Loucy (cell line): ENCODE results near the gene ST6GAL1.

Experiments
- EZH2phosphoT487 ChIP-seq: fragments of 200-600 bp; IDR thresholded peaks from 2 replicates; pipeline ENCODE4 v1.6.1; 2018; ENCODE audit warnings: antibody characterized with exemption, mild to moderate bottlenecking, moderate library complexity, borderline replicate concordance
- TF ChIP-seq, protein P1 (sequence below): fragments of 200-600 bp; sonication (generic); conservative IDR thresholded peaks from 2 replicates; pipeline ENCODE4 v1.5.1; 2014; ENCODE audit warnings: mild to moderate bottlenecking, antibody characterized with exemption, low read length

DNA sequence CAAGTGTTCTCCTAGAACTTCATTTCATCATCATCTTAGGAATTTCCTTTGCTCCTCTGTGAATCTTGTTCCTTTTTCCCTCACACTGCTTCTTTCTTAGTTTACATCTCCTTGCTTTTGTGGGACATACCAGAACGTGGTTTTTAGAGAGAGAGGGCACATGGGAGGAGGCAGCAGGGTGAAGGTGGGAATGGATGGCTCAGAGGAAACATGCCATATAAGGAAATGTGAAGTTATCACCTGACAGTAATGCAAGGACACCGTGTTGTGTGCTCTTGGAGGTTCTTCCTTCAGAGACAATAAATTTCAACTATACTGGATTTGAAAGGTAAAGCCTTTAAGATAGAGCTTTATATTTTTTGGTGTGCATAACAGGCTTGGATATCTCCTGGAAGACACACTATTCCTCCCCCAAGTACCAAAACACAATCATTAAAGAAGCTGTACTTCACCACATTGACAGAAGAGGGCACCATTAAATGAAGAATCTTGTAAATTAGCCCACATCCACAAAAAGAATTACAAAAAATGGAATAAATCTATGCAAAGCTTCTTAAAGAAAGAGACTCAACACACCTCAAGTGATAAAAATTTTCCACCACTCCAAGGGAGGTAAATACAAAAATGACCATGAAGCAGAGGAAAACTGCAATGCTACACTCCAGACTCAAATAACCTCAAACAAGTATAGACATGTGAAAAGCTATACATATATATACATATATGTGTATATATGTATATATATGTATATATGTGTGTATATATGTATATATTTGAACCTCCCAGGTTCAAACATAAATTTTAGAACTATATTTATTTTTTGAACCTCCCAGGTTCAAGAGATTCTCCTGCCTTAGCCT lies 182.8 kb downstream of the ST6GAL1 start:
- TF ChIP-seq, protein P1, sequence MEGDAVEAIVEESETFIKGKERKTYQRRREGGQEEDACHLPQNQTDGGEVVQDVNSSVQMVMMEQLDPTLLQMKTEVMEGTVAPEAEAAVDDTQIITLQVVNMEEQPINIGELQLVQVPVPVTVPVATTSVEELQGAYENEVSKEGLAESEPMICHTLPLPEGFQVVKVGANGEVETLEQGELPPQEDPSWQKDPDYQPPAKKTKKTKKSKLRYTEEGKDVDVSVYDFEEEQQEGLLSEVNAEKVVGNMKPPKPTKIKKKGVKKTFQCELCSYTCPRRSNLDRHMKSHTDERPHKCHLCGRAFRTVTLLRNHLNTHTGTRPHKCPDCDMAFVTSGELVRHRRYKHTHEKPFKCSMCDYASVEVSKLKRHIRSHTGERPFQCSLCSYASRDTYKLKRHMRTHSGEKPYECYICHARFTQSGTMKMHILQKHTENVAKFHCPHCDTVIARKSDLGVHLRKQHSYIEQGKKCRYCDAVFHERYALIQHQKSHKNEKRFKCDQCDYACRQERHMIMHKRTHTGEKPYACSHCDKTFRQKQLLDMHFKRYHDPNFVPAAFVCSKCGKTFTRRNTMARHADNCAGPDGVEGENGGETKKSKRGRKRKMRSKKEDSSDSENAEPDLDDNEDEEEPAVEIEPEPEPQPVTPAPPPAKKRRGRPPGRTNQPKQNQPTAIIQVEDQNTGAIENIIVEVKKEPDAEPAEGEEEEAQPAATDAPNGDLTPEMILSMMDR = peak; percentile 75
- no peak for TF ChIP-seq EZH2phosphoT487
